NCI-H2029 (cell line): Measurements from ENCODE around the gene TNKS1BP1.
A peak's percentile ranks its signal among the peaks of the same experiment; 100 is the strongest.
"Not testable (repeated sequence)": the region's sequence is repeated elsewhere in the genome, so short reads cannot be mapped to it uniquely, and the experiment has no call there.

Experiments used
- DNase-seq: peaks from one replicate; lab custom pipeline; 2025; lab: John Stamatoyannopoulos, UW

TNKS1BP1 gene

DNA sequence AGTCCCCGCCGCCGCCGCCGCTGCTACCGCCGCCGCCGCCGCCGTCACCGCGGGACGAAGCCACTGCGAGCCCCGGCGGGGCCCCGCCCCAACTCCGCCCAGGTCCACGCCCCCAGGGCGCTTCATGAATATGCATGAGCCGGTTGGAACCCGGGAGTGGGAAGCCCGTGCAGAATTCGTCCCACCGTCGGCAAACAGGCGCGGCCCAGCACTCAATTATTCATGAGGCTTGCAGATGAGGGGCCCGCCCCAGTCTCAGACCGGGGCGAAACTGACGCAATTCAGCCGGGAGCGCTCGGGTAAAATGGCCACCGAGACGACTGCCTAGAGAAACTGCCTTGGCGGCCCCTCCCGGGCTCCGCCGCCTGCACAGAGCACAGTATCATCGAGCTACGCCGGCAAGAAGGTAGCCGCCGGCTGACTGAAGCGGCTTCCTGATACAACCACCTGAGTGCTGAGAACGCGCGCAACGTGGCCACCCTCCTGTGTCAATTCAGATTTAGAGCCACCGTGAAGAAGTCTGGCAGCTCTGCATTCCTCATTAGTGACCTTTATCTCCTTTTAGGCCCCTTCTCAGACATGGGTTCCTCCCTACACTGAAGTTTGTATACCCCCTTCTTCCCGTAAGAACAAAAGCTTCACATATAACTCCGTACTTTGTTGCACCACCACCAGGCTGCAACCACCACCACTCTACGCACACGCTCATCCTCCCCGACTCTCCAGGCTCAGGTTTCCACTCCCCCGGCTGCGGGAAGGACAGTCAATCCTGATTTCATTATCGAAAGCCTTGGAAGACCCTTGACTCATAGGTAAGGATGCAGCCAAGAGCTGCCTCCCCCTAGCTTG is at the start of gene TNKS1BP1:
TSS of gene TNKS1BP1 (minus strand) at position 67 of the 849 bp plus-strand sequence. CDS start 3,067 bp downstream, outside the sequence.
- DNase-seq, result peak; percentile 93

GRCh38 chr11:57373146-57373545 is 48.4 kb upstream of the TNKS1BP1 start:
- DNase-seq, result no peak

- no peak for DNase-seq
These were observed 46.2 kb upstream of the TNKS1BP1 start for GRCh38 chr11:57370941-57371340.

- DNase-seq, result no peak
These were observed 45.5 kb upstream of the TNKS1BP1 start for GRCh38 chr11:57370251-57370650.

- no peak for DNase-seq
These were observed 44.1 kb upstream of the TNKS1BP1 start for GRCh38 chr11:57368845-57369232.

GRCh38 chr11:57368106-57368844 is 43.5 kb upstream of the TNKS1BP1 start:
- DNase-seq, result peak; percentile 80

DNA sequence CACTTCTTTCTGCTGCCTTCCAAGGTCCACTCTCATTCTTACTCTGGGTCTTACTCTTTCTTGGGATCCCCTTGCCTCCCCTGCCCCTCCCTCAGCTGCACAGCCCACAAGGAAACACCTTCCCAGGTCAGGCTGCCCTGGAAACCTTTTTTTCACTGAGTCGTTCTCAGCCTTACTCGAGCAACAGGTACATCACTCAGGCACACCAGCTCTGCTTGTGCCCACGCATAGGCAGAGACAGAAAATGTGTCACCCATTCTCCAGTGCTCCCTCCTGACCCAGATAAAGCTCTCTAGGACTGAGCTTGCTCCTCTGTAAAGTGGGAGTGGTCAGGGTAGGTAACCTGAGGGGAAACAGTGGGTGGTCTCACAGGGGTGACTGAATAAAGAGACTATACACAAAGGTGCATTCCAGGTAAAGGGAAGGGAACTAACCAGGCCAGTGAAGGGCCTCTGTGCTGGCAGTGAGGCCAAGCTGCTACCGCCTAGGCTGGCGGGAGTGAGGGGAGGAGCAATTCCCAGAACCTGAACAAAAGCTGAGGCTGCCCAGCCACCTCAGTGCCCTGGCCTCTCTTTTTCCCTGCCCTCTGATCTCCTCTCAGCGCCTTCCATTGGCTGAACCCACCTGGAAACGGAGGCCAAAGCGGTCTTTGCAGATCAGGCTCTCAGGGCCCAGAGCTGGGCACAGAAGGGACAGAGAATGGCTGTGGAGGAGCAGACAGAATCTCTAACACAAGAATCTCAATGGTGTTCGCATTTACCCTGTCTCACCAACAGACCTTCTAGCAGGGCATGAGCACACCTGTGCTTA is 40.3 kb upstream of the TNKS1BP1 start:
- DNase-seq, result no peak

GRCh38 chr11:57363131-57364080 is 38.7 kb upstream of the TNKS1BP1 start:
- DNase-seq, result no peak

- no peak for DNase-seq
These were observed 37.2 kb upstream of the TNKS1BP1 start for GRCh38 chr11:57361926-57362325.

GRCh38 chr11:57361420-57361819 is 36.7 kb upstream of the TNKS1BP1 start:
- not testable (repeated sequence) for DNase-seq

DNA sequence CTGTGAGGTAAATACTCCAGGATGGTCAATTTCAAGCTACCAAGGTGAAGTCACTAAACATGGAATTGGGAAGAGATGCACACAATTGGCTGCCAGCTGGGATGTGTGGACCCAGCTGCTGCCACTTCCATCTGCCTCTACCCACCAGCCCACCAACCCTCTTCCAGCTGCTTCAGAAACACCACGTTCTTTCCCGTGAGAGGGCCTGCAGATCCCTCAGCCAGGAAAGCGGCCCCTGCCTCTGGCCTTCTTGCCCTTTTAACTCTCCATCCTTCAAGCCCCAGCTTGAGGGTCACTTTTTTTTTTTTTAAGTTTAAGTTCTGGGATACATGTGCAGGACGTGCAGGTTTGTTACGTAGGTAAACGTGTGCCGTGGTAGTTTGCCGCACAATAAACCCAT is 36.2 kb upstream of the TNKS1BP1 start:
- no peak for DNase-seq

DNA sequence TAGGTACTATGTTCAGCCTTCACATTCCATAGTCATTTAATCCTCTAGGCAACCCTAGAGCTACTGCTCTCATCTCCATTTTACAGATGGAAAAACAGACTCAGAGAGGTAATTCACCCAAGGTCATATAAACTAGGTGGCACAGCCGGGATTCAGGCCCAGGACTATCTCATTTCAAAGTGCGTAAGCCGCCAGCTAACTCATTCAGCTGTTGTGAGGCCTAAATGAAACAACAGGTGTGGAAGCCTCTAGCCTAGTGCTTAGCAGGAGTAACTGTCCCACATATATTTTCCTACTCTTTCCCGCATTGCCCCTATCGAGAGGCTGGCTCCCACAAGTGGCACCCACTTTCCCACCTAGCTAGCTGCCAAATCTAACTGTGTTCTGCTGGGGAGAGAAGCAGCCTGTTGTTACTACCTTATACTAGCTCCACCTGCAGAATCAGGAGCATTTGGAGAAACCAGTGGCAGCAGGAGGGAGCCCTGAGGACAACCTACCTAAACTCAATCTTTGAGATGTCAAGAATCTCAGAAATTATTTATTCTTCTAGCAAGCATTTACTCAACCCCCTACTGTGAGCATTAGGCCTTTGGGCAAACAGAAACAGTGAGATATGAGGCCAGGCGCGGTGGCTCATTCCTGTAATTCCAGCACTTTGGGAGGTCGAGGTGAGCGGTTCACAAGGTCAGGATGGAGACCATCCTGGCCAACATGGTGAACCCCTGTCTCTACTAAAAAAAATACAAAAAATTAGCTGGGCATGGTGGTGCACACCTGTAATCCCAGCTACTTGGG is 35.3 kb upstream of the TNKS1BP1 start:
- DNase-seq, result no peak

DNA sequence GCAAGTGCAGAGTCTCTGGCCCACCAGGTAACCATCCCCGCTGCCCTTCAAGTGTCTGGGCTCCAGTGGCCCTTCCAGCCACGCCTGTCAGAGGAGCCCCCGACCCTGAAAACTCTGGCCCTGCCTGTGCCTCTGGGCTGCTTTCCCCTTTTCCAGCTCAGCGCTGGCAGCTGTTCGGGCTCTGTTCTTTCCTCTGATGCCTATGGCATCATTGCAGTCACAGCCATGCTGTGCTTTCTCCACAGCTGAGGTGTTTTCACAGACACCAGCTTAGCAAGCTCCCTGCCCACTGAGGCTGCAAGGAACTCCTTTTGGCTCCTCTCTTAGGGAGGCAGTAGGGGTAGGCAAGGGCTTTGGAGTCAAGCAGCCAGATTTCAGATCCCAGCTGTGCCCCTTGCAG is 34.6 kb upstream of the TNKS1BP1 start:
- DNase-seq, result no peak

DNA sequence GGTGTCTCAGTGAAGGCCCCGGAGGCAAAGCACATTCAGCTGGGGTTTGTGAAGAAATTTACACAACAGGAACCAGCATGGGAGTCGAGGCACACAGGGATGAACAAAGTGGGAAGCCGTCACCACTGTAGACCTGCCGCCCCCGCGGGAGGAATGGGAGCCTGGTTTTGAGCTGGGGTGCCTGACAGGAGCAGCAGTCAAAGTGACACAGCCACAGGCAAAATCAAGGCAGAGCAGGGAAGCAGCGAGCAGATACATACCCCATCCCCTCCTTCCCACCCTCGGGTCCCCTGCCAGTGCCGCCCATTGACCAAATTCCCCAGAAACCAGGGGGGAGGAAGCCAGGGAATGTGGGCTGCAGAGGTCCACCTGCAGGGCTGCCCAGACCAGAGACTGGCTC is 34.2 kb upstream of the TNKS1BP1 start:
- no peak for DNase-seq

- DNase-seq, result no peak
These were observed 33.8 kb upstream of the TNKS1BP1 start for GRCh38 chr11:57358543-57358961.

GRCh38 chr11:57357856-57358255 is 33.1 kb upstream of the TNKS1BP1 start:
- DNase-seq, result no peak

- no peak for DNase-seq
These were observed 32.6 kb upstream of the TNKS1BP1 start for GRCh38 chr11:57357310-57357709.

DNA sequence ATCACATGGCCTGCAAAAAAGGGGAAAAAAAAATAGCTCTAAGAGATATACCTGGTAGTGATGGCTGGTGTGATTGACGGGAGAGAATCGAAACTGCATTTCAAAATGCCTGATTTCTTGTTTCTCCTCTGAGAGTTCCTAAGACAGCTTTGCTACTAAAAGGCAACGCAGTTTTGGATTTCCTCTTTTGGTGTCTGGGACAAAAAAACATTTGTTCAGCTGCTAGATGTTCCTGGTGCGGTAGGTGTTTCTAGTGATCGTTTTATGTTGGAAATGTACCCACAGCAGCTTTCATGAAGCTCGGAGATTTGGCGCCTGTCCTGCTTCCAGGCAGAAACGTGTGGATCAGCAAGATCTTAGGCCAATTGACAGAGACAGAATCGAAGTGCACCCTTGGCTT is 31.5 kb upstream of the TNKS1BP1 start:
- no peak for DNase-seq

DNA sequence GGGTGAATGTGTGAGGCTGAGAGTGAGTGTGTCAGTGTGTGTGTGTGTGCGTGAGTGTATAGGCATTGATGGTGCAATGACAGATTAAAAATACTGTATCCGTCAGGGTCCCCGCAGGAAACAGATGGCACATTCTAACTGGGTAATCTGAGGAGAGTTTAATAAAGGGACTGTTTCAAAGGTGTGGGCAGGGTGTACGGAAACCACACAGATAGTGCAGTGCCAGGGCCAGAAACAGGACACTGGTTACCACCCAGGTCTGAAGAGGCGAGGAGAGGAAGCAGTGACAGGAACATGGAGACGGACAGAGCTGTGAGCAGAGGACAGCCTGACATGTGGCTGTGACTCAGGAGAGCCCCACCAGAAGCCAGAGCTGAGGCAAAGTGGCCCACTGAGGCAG is 29.9 kb upstream of the TNKS1BP1 start:
- DNase-seq, result no peak

- no peak for DNase-seq
These were observed 29.1 kb upstream of the TNKS1BP1 start for GRCh38 chr11:57353852-57354251.
